Measurements from ENCODE around the gene NAGS. TPM values are rescaled to one million over a fixed set of nuclear protein-coding genes. Genes with fewer than 3 reads are reported as not detected.
"Not testable (repeated sequence)": the region's sequence is repeated elsewhere in the genome, so short reads cannot be mapped to it uniquely, and the experiment has no call there.

NAGS gene
- total RNA-seq, 1 experiment from 2014 or later: 0.99 TPM

DNA sequence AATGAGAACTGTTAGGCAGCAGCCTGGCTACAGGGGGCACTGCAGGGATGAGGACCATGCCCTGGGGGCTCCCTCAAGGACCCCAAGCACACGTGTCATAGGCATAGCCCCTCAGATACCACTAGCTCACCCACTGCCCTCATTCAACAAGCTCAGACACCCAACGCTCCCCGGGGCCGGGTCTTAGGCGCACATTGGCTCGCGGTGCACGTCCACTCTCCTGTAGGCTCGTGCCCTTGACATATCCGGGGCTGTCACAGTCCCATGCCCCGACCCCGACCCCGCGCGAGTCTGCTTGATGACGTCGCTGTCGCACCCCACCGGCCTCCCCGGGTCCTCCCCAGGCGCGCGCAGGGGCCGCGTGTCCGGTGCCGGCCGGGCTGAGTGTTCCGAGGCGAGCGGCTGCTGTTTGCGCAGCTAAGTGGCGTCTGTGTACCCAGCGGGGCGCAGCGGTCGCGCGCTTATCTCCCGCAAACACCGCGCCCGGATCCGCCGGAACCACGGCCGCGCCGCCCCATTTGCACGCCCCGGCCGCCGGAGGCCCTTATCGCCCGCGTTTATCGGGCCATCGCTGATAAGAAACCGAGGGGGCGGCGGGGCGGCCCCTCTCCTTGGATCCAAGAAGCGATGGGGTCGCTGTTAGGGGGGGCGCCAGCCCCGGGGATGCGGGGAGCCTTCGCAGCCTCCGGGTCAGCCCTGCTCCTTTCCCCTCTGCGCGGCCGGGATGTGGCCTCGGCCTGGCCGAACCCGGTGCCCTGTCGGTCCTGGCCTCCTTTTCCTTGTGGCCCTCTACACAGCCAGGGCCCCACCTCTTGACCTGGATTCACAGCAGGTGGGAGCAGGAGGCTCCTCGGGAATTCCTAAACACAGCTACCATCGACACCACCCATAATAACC is 20.7 kb upstream of the NAGS start:
- DNase-seq (ENCODE audit: low read depth): no peak

DNA sequence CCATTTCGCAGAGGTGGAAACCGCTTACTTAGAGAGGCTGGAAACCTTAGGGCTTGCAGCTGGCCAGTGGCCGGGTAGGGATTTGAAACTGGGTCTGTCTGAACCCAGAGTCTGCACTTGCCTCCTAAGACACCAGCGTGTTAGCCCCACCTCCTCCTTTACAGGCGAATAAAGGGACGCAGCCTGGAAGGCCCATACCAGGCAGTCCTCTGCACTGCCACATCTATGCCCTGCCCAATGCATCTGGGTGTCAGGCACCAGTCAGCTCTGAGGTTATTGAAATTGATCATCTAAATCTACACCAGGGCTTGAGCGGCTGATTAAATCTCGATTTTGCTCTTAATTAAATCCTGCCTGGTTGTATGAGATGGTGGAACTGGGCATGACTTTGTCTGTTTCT is 19.9 kb upstream of the NAGS start:
- no peak for DNase-seq (ENCODE audit: low read depth)

DNA sequence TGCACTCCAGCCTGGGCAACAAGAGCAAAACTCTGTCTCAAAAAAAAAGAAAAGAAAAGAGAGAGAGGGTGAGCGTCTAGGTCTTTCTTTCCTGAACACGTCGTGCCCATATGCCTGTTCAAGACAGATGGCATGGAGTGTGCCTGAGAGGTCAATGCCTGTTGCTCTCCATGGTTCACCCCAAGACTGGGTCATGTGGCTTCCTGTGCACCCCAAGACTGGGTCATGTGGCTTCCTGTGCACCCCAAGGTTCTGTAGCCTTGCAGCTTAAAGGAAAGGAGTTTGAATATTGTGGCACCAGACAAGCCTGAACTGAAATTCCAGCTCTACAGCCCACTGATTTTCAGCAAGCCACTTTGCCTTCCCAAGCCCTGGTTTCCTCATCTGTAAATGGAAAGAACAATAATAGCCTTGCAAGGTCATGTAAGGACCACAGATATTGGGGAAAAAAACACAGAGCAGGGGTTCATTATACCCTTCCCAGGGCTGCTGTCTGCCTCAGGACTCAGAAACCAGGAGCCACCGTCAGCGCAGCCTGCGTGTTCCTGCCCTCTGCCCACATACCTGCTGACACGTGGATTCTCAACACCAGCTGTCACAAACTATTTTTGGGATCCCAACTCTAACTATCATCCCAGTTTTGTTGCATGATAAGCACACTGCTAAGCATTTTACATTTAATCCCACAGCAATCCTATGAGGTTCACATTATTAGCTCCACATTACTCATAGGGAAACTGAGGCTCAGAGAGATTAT is 18.0 kb upstream of the NAGS start:
- DNase-seq (ENCODE audit: low read depth): no peak

DNA sequence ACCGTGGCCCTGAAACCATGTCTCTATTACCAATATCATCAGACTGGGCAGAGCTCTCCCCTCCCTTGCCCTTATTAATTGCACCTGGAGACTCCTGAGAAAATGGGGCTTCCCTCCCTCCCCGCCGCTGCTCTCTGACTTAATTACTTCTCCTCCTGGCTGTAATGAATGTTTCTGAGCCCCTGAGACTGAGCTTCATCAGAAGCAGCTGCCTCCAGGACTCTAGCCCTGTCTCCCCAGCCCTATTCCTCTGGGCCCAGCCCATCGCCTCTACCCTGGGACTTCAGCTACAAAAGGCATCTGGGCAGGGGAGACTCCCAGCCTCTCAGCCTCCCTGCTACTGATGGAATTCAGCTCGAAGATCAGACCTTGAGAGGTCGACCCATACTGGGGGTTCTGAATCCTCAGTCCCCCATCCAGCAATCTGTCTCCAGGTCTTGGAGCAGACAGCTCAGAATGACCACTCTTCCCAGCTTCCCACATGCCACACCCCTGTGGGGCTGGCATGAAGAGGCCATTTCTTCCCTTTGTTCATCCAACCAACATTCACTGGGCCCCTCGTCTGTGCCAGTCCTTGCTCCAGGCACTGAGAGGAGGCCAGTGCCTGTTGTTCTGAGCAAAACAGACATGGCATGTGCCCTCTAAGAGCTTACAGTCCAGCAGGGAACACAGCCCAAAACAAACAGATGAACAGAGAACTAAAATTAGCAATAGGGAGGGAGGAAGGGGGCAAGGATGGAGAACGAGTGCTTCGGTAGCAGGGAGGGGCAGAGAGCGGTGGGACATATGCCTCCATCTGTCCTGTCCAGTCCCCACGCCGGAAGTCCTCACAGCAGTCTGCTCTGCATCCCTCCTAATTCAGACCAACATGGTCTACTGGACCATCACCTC is 17.0 kb upstream of the NAGS start:
- DNase-seq (ENCODE audit: low read depth): no peak

DNA sequence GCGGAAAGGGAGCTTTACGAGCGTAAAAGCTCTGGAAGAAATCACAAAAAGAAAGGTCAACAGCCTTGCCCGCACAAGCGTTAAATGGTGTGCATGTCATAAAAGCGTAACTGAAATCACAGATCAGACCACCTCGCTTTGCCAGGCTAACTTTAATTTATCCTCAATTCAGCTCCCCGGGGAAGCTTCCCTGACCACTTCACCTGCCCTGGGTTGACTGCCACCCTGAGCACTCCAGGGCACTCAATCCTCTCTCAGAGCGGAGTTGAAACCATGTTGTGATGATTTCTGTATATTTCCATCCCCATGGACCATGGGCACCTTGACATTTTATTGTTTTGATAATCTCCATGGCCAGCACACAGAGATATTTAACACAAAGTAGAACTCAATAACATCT is 16.1 kb upstream of the NAGS start:
- no peak for DNase-seq (ENCODE audit: low read depth)

DNA sequence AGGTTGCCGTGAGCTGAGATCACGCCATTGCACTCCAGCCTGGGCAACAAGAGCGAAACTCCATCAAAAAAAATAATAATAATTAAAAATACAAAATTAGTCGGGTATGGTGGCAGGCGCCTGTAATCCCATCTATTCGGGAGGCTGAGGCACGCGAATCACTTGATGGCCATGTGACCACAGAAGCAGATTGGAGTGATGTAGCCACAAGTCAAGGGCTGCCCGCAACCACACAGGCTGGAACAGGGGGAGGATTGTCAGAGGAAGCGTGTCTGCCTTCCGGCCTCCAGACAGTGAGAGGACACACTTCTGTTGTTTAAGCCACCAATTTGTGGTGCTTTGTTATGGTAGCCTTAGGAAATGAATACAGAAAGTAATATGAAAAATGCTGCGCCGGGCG is 11.8 kb upstream of the NAGS start:
- no peak for DNase-seq (ENCODE audit: low read depth)

DNA sequence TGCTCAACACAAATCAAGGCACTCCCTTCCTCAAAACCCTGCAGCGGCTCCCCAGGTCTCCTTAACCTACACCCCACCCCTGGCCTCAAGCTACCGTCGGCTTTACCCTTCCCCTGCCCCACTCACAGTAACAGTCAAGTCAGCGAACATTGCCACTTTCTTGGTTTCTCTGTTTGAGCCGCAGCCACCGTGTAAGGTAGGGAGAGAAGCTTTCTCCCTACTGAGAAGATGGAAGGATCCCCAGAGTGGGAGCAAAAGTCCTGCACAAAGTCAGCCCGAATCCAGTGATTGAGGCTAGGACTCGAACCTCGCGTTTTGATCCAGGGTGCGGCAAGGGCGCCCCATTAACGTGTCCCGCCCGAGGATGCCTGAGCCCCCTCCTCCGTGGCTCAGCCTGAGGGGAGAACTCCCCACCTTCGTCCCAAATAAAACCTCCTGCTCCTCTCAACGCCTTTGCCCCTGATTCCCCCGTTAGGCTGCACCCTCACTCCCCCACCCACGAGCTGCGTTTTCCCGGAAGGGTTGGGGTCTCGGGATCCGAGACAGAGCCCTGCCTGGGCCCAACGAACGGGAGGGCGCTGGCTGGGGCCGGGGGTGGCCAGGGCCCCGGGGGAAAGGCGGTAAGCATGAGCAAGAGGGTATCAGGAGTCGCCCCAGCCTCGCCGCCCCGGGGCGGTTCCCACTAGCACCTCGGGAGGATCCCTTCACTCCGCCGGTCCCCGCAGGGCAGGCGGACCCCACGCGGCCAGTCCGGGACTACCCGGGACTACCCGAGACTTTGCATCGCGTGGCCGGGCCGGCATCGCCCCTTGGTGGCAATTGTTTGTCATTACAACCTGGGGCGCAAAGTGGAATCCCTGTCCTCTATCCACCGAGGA is 9.9 kb upstream of the NAGS start:
- peak; percentile 52 for DNase-seq (ENCODE audit: low read depth)

DNA sequence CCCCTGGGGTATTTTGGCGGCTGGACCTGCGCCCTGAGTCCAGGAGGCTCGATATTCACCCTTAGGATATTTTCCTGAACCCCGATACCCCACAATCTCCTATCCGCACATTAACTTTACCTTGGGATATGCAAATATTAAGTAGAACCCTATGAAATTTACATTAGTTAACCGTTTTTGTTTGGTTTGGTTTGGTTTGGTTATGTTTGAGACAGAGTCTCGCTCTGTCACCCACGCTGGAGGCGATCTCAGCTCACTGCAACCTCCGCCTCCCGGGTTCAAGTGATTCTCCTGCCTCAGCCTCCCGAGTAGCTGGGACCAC is 9.3 kb upstream of the NAGS start:
- DNase-seq (ENCODE audit: low read depth): no peak

DNA sequence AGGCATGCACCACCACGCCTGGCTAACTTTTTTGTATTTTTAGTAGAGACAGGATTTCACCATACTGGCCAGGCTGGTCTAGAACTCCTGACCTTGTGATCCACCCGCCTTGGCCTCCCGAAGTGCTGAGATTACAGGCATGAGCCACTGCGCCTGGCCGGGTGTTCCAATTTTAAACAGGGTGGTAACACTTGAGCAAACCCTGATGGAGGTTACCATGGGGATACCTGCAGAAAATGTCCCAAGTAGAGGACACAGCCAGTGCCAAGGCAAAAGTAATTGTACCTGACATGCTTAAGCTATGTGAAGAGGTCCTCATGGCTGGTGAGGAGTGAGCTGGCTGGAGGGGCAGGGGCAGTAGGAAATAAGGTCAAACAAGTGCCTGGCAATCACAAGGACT is 7.2 kb upstream of the NAGS start:
- DNase-seq (ENCODE audit: low read depth): not testable (repeated sequence)

DNA sequence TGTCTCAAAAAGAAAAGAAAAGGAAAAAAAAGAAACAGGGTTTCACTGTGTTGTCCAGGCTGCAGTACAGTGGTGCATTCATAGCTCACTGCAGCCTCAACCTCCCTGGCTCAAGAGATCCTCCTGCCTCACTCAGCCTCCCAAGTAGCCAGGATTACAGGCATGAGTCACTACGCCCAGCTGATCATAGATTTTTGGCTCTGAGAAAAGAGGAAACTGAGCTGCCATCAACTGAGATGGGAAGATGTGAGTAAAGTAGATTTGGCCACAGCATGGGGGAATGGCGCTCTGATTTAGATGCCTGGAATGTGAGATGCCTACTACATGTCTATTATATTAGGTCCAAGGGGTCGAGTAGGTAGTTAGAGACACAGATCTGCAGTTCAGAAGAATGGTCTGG is 5.9 kb upstream of the NAGS start:
- peak; percentile 57 for DNase-seq (ENCODE audit: low read depth)

DNA sequence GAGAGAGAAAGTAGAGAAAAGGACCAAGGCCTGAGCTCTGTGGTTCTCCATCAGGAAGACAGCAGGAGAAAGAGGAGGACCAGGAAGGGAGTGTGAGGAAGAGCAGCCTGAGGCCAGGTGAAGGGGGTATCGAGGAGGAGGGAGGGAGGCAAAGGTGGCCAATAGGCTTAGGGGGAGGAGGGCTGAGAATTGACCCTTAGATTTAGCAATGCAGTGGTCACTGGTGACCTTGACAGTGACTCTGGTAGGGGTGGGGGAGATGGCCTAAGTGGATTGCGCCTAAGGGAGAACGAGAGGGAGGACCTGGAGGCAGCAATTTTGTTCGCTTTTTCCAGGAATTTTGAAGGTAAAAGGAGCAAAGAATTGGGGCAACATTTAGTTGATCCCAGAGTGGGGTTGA is 5.4 kb upstream of the NAGS start:
- DNase-seq (ENCODE audit: low read depth): no peak

DNA sequence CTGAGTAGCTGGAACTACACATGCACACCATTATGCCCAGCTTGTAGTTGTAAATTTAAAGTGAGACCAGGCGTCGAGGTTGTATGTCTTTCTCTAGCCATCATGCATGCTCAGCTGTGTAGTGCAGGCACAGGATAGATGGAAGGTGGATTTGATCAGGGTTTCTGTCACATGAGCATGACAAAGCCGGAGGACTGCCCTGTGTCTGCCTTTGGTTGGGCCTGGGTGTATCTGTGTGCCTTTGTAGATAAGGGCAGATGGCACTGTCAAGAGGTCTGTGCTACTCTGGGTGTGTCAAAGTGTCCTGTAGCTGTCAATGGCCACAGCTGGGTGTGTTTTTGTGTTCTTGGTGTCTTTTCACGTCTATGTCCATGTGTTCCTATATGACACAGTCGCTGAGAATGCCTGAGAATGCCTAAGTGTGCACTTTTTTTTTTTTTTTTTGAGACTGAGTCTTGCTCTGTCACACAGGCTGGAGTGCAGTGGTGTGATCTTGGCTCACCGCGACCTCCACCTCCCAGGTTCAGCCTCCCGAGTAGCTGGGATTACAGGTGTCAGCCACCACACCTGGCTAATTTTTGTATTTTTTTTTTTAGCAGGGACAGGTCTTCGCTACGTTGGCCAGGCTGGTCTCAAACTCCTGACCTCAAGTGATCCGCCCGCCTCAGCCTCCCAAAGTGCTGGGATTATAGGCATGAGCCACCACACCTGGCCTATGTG is 4.1 kb upstream of the NAGS start:
- no peak for DNase-seq (ENCODE audit: low read depth)

DNA sequence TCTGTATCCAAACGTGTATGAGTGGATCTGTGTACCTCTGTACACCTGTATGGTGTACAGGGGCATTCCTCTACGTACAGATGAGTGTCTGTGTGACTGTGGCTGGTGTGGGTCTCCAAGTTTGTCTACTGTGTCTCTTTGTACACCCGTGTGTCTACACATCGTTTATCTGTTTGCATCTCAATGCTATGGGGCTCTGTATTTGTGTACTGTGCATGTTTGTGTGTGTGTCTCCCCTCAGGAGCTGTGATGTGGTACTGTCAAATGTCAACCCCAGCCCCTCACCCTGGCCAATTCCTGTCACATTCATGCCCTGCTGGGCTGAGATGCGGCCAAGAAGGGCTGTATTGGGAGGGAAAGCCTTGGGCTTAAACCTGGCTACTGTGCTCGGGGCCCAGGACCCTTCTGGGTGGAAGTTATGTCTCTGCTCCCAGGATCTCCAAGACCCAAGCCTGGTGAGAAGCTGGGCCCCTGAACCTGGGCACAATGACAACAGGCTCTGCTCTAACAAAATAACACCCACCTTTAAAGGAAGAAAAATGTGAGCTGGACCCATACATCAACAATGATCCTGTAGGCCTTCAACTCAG is 3.5 kb upstream of the NAGS start:
- no peak for DNase-seq (ENCODE audit: low read depth)

DNA sequence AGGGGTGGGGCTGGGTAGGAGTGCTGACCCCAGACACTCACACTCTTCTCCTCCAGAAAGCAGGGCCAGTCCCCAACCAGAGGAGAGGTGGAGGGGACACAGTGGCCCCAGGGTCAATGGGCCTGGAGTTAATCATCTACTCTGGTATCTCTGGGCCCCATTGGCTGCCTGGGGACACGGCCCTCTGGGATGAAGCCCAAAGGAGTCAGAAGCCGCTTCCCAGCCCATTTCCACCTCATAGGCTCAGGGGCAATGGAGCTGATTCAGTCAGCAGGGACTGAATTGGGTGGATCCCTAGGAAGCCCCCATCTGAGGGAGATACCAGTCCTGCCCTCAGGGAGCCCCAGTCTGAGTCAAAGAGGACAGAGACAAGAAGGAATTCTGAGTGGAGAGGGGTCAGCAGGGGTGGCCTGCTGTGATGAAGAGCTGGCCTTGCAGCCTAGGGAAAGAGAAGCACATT is 2.9 kb upstream of the NAGS start:
- DNase-seq (ENCODE audit: low read depth): no peak

DNA sequence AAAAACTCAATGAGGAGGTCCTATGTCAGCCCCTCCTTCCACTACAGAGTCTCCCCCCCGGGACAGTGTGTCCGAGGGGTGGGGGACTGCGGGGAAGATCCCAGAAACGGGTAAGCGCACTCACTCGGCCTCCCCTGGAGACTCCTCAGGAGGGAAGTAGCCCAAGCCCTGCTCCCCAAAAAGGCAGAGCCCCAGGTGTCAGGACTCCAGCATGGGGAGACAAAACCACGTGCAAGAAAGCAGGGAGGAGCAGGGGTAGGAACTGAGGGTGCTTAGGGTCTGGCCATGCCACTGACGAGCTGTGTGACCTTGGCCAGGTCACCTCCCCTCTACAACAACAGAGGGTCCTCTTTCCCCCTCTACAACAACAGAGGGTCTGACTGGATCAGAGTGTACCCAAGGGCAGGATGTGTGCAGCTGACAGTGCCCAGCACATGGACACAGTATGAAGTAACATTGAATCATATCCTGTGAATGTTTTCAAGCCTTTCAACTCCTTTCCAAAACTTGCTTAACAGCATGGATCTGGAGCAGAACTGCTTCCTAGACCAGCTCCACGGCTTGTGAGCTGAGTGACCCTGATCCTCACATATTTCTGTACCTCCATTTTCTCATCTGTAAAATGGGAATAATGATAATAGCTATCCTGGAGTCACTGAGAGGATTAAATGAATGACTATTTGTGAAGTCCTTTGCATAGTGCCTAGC is 2.1 kb upstream of the NAGS start:
- DNase-seq (ENCODE audit: low read depth): peak; percentile 63

DNA sequence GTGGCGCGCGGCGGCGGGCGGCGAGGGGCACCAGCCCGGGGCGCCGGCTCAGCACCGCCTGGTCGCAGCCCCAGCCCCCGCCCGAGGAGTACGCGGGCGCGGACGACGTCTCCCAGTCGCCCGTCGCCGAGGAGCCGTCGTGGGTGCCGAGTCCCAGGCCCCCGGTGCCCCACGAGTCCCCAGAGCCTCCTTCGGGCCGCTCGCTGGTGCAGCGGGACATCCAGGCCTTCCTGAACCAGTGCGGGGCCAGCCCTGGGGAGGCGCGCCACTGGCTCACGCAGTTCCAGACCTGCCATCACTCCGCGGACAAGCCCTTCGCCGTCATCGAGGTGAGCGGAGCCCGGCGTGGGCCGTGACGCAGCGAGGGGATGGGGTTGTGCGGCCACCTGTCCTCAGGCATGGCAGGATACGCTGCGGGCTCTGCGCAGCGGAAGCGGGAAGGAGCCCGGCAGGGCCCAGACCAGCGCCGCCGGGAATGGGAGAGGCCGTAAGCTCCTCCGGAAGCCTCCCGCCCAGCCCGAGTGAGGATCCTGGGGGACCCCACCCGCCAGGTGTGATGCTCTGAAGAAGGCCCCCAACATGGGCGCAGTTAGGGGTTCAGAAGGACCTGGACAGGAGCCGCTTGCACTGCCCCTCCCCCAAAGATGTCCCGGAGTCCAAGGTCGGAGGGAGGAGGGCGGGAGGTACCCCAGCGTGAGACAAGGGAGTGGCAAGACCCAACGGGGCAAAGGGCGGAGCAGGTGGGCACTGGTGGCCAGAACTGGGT is 522 bp downstream of the NAGS start:
- DNase-seq (ENCODE audit: low read depth): no peak

DNA sequence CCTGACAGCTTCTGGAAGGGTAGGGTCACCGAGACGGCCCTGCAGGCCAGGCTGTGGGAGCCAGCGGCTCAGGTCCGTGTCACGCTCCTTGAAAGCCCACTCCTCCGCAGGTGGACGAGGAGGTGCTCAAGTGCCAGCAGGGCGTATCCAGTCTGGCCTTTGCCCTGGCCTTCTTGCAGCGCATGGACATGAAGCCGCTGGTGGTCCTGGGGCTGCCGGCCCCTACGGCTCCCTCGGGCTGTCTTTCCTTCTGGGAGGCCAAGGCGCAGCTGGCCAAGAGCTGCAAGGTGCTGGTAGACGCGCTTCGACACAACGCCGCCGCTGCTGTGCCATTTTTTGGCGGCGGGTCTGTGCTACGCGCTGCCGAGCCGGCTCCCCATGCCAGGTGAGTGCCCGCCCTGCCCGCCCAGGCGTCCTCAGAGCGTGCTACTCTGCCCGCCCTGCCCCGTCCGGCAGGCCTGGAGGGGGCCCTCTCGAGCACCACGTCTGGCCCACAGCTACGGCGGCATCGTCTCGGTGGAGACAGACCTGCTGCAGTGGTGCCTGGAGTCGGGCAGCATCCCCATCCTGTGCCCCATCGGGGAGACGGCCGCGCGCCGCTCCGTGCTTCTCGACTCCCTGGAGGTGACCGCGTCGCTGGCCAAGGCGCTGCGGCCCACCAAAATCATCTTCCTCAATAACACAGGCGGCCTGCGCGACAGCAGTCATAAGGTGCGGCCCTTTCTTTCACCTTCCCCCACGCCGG is 1.3 kb downstream of the NAGS start:
- DNase-seq (ENCODE audit: low read depth): no peak

DNA sequence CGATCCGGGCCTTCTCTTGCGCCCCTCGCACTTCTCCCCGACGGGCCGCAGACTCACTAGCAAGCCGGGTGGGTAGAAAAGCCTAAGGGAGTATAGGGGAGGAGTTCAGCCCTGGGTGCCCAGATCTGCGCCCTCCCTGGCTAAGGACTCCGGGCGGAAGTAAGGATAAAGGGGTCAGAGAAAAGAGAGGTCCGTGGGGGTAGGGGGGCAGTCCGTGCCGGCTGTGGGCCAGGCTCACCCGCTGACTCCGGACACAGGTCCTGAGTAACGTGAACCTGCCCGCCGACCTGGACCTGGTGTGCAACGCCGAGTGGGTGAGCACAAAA is 1.8 kb downstream of the NAGS start:
- no peak for DNase-seq (ENCODE audit: low read depth)

All from M059J (cell line).